Activated T-cell treated with anti-CD3 and anti-CD28 coated beads for 24 hours (primary cell): ENCODE measurements around the gene MS4A15.
"Not testable (repeated sequence)": the region's sequence is repeated elsewhere in the genome, so short reads cannot be mapped to it uniquely, and the experiment has no call there.

Experiments
- DNase-seq: peaks from one replicate; pipeline ENCODE4 v3.0.0-alpha.2; 2020; ENCODE audit warnings: low read depth

Gene MS4A15

GRCh38 chr11:60756307-60757032 lies at the start of gene MS4A15:
Gene MS4A15 (plus strand): TSS chr11:60756867. CDS start chr11:60763734, 6,867 bp downstream.
- DNase-seq = no peak

- DNase-seq = no peak
These were observed 49.7 kb upstream of the MS4A15 start for GRCh38 chr11:60706931-60707330.

GRCh38 chr11:60710482-60710881 lies 46.2 kb upstream of the MS4A15 start:
- DNase-seq = no peak

- DNase-seq = no peak
These were observed 45.4 kb upstream of the MS4A15 start for GRCh38 chr11:60711276-60711675.

GRCh38 chr11:60713423-60713822 lies 43.2 kb upstream of the MS4A15 start:
- DNase-seq = not testable (repeated sequence)

GRCh38 chr11:60717956-60718355 lies 38.7 kb upstream of the MS4A15 start:
- no peak for DNase-seq

- DNase-seq = no peak
These were observed 37.9 kb upstream of the MS4A15 start for GRCh38 chr11:60718524-60719316.

- DNase-seq = no peak
These were observed 37.3 kb upstream of the MS4A15 start for GRCh38 chr11:60719391-60719790.

GRCh38 chr11:60720460-60720859 lies 36.2 kb upstream of the MS4A15 start:
- DNase-seq = no peak

- no peak for DNase-seq
These were observed 32.2 kb upstream of the MS4A15 start, which contains the start of gene MS4A18 for GRCh38 chr11:60724420-60724819. Gene MS4A18 (plus strand): TSS chr11:60724720.

- no peak for DNase-seq
These were observed 31.1 kb upstream of the MS4A15 start for GRCh38 chr11:60725592-60725991.

GRCh38 chr11:60731586-60731985 lies 25.1 kb upstream of the MS4A15 start:
- DNase-seq = no peak

GRCh38 chr11:60734279-60734678 lies 22.4 kb upstream of the MS4A15 start:
- DNase-seq = no peak

GRCh38 chr11:60739114-60739513 lies 17.6 kb upstream of the MS4A15 start:
- no peak for DNase-seq

GRCh38 chr11:60740573-60740972 lies 16.1 kb upstream of the MS4A15 start:
- no peak for DNase-seq

GRCh38 chr11:60741421-60741820 lies 15.2 kb upstream of the MS4A15 start:
- DNase-seq = no peak

GRCh38 chr11:60743058-60743457 lies 13.6 kb upstream of the MS4A15 start:
- DNase-seq = no peak

GRCh38 chr11:60744114-60744513 lies 12.6 kb upstream of the MS4A15 start:
- DNase-seq = no peak

- no peak for DNase-seq
These were observed 9.3 kb upstream of the MS4A15 start for GRCh38 chr11:60747359-60747873.

GRCh38 chr11:60748225-60748624 lies 8.4 kb upstream of the MS4A15 start:
- DNase-seq = no peak

- no peak for DNase-seq
These were observed 7.8 kb upstream of the MS4A15 start for GRCh38 chr11:60748821-60749220.

GRCh38 chr11:60750911-60751310 lies 5.8 kb upstream of the MS4A15 start:
- no peak for DNase-seq

GRCh38 chr11:60753309-60753708 lies 3.4 kb upstream of the MS4A15 start:
- no peak for DNase-seq
